ENCODE results near the gene RABGAP1. TPM values are rescaled to one million over a fixed set of nuclear protein-coding genes. Genes with fewer than 3 reads are reported as not detected.
A peak's percentile ranks its signal among the peaks of the same experiment; 100 is the strongest.

The RABGAP1 gene
- total and polyA plus RNA-seq, 10 of the 15 experiments (the other 5 are each of a cell fraction or from before 2014, with no cell fraction given) = 2.6 to 31.6 (median 12.5) TPM

- TF ChIP-seq YY1 (IDR thresholded peaks at IDR 0.05; ENCODE audit: low read depth, low read length) (peak; percentile 70), SMC3 (IDR thresholded peaks at IDR 0.05; ENCODE audit: borderline replicate concordance, low read length) (no peak), MAX (IDR thresholded peaks at IDR 0.05; ENCODE audit: low read depth, low read length) (peak; percentile 5; the same call in 1 of the 2 replicates), CBFB (IDR thresholded peaks at IDR 0.05; ENCODE audit: low read depth) (peak; percentile 95), EZH2 (IDR thresholded peaks at IDR 0.05; ENCODE audit: borderline replicate concordance, control insufficient read depth, low read depth, low read length) (no peak), ZBTB33 (IDR thresholded peaks at IDR 0.05) (no peak), POLR2AphosphoS2 (IDR thresholded peaks at IDR 0.05; ENCODE audit: low read depth, low read length) (peak; percentile 66; the same call in 1 of the 2 replicates), BCL11A (IDR thresholded peaks at IDR 0.05; ENCODE audit: low read depth, low read length) (no peak), IRF4 (IDR thresholded peaks at IDR 0.05; ENCODE audit: low read depth, low read length) (0 out of 2 replicates have a peak, but pooled peaks have one; percentile 5), RAD51 (IDR thresholded peaks at IDR 0.05) (peak; percentile 100), SPI1 (IDR thresholded peaks at IDR 0.05; ENCODE audit: borderline replicate concordance, insufficient read depth, low read depth, low read length) (0 out of 2 replicates have a peak, but pooled peaks have one; percentile 13), CHD2 (IDR thresholded peaks at IDR 0.05; ENCODE audit: borderline replicate concordance, low read depth, low read length) (peak; percentile 99), USF1 (IDR thresholded peaks at IDR 0.05; ENCODE audit: borderline replicate concordance, extremely low read length, insufficient read depth, low read depth, low read length) (peak; percentile 94), NRF1 (conservative IDR thresholded peaks at IDR 0.05; ENCODE audit: low read depth, low read length) (no peak; the same call in 1 of the 2 replicates), GATAD2B (conservative IDR thresholded peaks at IDR 0.05; ENCODE audit: low read depth) (peak; percentile 92)
Observed at GRCh38 chr9:122904823-122905710, 35.8 kb upstream of the RABGAP1 start, which contains the start of gene RC3H2 (continued).
